ENCODE results near the gene AMIGO2. TPM values are rescaled to one million over a fixed set of nuclear protein-coding genes. Genes with fewer than 3 reads are reported as not detected.

Gene AMIGO2
- total and polyA plus RNA-seq, 10 donors: 6.7 to 27.1 (median 18.0) TPM

DNA sequence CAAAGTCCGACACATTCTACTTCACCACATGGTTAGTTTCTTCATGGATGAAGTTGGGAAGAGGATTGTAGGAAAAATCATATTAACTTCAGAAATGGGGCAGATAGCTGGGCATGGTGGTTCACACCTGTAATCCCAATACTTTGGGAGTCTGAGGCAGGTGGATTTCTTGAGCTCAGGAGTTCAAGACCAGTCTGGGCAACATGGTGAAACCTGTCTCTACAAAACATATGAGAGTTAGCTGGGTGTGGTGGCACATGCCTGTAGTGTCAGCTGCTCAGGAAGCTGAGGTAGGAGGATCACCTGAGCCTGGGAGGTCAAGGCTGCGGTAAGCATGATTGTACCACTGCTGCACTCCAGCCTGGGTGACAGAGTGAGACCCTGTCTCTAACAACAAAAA lies 49.9 kb downstream of the AMIGO2 start:
- TF ChIP-seq POLR2A (IDR thresholded peaks at IDR 0.05) (no peak), POLR2AphosphoS5 (IDR thresholded peaks at IDR 0.05) (no peak)
- TF ChIP-seq, protein P1, sequence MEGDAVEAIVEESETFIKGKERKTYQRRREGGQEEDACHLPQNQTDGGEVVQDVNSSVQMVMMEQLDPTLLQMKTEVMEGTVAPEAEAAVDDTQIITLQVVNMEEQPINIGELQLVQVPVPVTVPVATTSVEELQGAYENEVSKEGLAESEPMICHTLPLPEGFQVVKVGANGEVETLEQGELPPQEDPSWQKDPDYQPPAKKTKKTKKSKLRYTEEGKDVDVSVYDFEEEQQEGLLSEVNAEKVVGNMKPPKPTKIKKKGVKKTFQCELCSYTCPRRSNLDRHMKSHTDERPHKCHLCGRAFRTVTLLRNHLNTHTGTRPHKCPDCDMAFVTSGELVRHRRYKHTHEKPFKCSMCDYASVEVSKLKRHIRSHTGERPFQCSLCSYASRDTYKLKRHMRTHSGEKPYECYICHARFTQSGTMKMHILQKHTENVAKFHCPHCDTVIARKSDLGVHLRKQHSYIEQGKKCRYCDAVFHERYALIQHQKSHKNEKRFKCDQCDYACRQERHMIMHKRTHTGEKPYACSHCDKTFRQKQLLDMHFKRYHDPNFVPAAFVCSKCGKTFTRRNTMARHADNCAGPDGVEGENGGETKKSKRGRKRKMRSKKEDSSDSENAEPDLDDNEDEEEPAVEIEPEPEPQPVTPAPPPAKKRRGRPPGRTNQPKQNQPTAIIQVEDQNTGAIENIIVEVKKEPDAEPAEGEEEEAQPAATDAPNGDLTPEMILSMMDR (IDR thresholded peaks at IDR 0.05 in 8 of 11, conservative IDR thresholded peaks at IDR 0.05 in 3 of 11): no peak
- H3K9me3 ChIP-seq: no peaks in the 10 kb centered on the region
- 88 to 98% (median 95%) methylated on average over 2 of the region's 2 CpGs for WGBS, 5 donors
- no peaks in the 10 kb centered on the region for H3K36me3 ChIP-seq
- no peak overlapping the region for H3K27ac ChIP-seq
- intact Hi-C loops (cut with DNase I; ENCODE audit: low total_unique reads): loop anchor here (5.0 kb wide), 2 partner anchors 372 to 657 kb away; no protein-coding TSS in a partner anchor
- DNase-seq: no peak
- no peak overlapping the region for H3K4me3 ChIP-seq
- H3K4me1 ChIP-seq: peaks cover 0 to 15% (median 6%) of the 10 kb centered on the region in 6 donors
- H3K27me3 ChIP-seq (replicated peaks in 1 of 7): no peaks in the 10 kb centered on the region

DNA sequence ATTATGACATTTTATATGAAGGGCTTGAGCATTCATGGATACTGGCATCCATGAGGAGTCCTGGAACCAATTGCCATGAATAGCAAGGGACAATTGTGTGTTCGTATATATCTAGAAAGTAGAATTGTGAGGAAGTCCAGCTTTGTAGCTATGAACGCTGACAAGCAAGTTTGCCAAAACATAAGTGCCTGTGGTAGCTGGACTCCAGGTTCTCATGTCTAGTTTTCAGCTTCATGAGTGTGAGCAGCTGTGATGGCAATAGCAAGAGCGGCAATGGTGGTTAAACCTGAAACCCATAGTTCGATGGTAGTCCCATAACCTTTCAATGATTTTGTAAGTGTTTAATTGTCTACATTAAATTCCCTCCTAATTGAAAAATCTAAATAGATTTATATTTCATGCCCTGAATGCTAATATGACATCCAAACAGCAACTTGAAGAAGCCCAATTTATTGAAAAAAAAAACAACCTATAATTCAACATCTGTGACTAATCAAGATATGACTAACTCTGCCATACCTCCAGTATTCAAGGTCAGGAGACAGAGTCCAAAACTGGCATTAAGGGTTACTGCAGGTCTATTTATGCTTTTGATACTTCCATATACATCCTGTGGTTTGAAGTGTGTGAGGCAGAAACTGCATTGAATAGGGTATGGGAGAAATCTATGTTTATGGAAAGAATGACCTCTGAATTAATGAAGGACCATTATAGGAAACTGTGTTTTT lies 50.6 kb downstream of the AMIGO2 start:
- no peak for DNase-seq
- TF ChIP-seq POLR2AphosphoS5 (IDR thresholded peaks at IDR 0.05) (no peak), POLR2A (IDR thresholded peaks at IDR 0.05) (no peak)
- TF ChIP-seq, protein P1 (IDR thresholded peaks at IDR 0.05 in 8 of 11, conservative IDR thresholded peaks at IDR 0.05 in 3 of 11): no peak

DNA sequence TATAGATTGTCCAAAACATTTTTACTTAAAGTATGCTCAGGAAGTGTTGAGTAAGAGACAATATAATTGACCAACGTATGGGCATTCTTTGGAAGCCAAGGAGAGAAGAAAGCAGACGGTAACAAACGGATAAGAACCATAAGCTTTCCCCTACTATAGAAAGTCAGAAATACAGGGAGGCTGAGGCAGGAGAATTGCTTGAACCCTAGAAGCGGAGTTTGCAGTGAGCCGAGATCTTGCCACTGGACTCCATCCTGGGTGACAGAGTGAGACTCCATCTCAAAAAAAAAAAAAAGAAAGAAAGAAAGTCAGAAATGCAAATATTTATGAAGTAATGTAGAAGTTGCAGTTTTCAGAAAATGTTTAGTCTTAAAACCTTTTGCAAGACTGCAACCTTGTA lies 51.6 kb downstream of the AMIGO2 start:
- H3K27ac ChIP-seq: no peak overlapping the region
- 72 to 92% (median 77%) methylated on average over 5 of the region's 5 CpGs for WGBS, 5 donors
- intact Hi-C loops (cut with DNase I; ENCODE audit: low total_unique reads): no loop called here
- H3K4me1 ChIP-seq: peaks cover 0 to 9% (median 5%) of the 10 kb centered on the region in 6 donors
- H3K4me3 ChIP-seq: no peak overlapping the region
- no peaks in the 10 kb centered on the region for H3K9me3 ChIP-seq
- TF ChIP-seq POLR2AphosphoS5 (IDR thresholded peaks at IDR 0.05) (no peak), POLR2A (IDR thresholded peaks at IDR 0.05) (no peak)
- TF ChIP-seq, protein P1 (IDR thresholded peaks at IDR 0.05 in 8 of 11, conservative IDR thresholded peaks at IDR 0.05 in 3 of 11): no peak
- no peaks in the 10 kb centered on the region for H3K27me3 ChIP-seq (replicated peaks in 1 of 7)
- no peaks in the 10 kb centered on the region for H3K36me3 ChIP-seq
- DNase-seq: no peak

More for the DNA sequence above, 50.6 kb downstream of the AMIGO2 start:
- 67 to 91% (median 77%) methylated on average over 4 of the region's 4 CpGs for WGBS, 5 donors
- Histone ChIP-seq H3K27me3 (replicated peaks in 1 of 7) (no peaks in the 10 kb centered on the region), H3K4me3 (no peak overlapping the region), H3K36me3 (no peaks in the 10 kb centered on the region), H3K9me3 (no peaks in the 10 kb centered on the region), H3K4me1 (peaks cover 0 to 15% (median 6%) of the 10 kb centered on the region in 6 donors), H3K27ac (no peak overlapping the region)
- intact Hi-C loops (cut with DNase I; ENCODE audit: low total_unique reads): no loop called here

Other genes starting within 250 kb of the AMIGO2 start
- gene PCED1B, start 338 bp downstream of the AMIGO2 start, total RNA-seq: 10 to 100 TPM; 18.7 to 34.5 (median 27.9) TPM
- 10 to 100 TPM; 15.3 to 26.8 (median 22.1) TPM for gene PCED1B, start 338 bp downstream of the AMIGO2 start, polyA plus RNA-seq